Gastrocnemius medialis (tissue), 4 donors: Measurements from ENCODE around the gene INHA.

Experiments
- POLR2A ChIP-seq, 2 donors: fragments of 450-650 bp; IDR thresholded peaks; one replicate each; pipeline ENCODE4 v1.6.1; 2017; ENCODE audit warnings: antibody characterized with exemption in 2 of 2, mild to moderate bottlenecking in 2 of 2, moderate library complexity in 2 of 2
- TF ChIP-seq, protein P1 (sequence below), 5 experiments: fragments of 450-650 bp in 3 of 5; fragments of 200-600 bp in 2 of 5; sonication (generic) in 2 of 5; IDR thresholded peaks in 4 of 5; conservative IDR thresholded peaks in 1 of 5; 1 replicate in 4 of 5; 2 replicates in 1 of 5; pipeline ENCODE4 v1.5.1; 2016 to 2019; ENCODE audit warnings: antibody characterized with exemption in 5 of 5, mild to moderate bottlenecking in 3 of 5, moderate library complexity in 3 of 5

DNA sequence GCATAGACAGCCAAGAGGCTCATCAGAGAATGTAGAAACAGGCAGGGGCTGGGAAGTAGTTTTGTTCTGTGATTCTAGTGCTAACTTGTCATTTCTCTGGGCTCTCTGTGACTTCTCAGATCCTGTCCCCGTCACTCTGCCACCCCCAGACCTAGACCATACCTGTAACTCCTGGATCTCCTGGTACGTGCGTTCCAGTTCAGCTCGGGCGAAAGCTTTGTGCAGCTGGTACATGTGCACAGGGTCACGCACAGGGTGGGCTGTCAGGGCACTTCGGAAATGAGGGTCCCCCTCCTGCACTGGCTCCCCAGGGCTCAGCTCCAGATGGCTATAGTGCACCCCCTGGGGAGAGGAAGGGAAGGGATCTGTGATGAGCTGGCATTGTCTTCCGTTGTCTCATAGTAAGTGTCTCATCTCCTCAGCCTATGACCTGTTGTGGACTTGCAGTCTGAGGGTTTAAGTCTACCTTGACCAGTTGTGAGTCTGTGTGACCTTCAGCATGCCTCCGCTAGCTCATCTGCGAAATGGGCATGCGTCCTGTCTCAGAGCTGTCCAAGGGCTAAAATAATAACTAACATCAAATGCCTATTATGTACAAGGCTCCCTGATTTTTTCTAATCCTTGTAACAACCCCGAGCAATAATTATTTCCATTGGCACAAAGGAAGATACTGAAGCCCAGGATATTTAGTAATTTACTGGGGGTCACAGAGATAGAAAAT, 31.2 kb upstream of the INHA start:
- TF ChIP-seq, protein P1, sequence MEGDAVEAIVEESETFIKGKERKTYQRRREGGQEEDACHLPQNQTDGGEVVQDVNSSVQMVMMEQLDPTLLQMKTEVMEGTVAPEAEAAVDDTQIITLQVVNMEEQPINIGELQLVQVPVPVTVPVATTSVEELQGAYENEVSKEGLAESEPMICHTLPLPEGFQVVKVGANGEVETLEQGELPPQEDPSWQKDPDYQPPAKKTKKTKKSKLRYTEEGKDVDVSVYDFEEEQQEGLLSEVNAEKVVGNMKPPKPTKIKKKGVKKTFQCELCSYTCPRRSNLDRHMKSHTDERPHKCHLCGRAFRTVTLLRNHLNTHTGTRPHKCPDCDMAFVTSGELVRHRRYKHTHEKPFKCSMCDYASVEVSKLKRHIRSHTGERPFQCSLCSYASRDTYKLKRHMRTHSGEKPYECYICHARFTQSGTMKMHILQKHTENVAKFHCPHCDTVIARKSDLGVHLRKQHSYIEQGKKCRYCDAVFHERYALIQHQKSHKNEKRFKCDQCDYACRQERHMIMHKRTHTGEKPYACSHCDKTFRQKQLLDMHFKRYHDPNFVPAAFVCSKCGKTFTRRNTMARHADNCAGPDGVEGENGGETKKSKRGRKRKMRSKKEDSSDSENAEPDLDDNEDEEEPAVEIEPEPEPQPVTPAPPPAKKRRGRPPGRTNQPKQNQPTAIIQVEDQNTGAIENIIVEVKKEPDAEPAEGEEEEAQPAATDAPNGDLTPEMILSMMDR (IDR thresholded peaks at IDR 0.05 in 4 of 5, conservative IDR thresholded peaks at IDR 0.05 in 1 of 5) = no peak
- no peak for TF ChIP-seq POLR2A (IDR thresholded peaks at IDR 0.05)
